Heart left ventricle (tissue), 13 donors: ENCODE measurements around the gene DNM3.

ENCODE experiments used
- POLR2A ChIP-seq, 2 donors: fragments of 450-650 bp; IDR thresholded peaks; one replicate each; pipeline ENCODE4 v1.6.1; 2017; ENCODE audit warnings: antibody characterized with exemption in 2 of 2, mild to moderate bottlenecking in 2 of 2, moderate library complexity in 2 of 2
- TF ChIP-seq, protein P1 (sequence below), 12 donors: fragments of 200-600 bp; sonication (generic) in 4 of 12; IDR thresholded peaks; one replicate each; pipeline versions ENCODE4 v1.5.0 to v1.8.0; 2018 to 2022; ENCODE audit warnings: antibody characterized with exemption in 12 of 12, mild to moderate bottlenecking in 5 of 12
- donor health status: ischemic (EF 13 %, LVEDD 7.1; RV severe dilation, severe dysfunction).
- donor health status: DM: no; HTN: yes; CAD: no.
- donor health status: DM: no; HTN: no; CAD: no.
- donor health status: ischemic (EF 25% LVEDD 6.9; RV normal size, moderate dysfunction).
- donor health status: ischemic (EF 25% LVEDD 5.7; RV mildly dilated, moderate dysfunction).
- donor health status: ischemic (EF 35%, LVEDD 5.7; RV mildly dilated, moderate dysfunction).
- donor health status: nonischemic (EF 11% LVEDD 7.7; RV severe dilation, severe dysfunction).
- donor health status: DM: yes; HTN: yes; CAD: no.
- donor health status: PGD.
- donor health status: ischemic (EF 29% LVEDD 5.4; RV normal size, mild dysfunction).
- donor health status: nonischemic (EF 23%, LVEDD 6.1; RV moderate dilation, normal function).

DNA sequence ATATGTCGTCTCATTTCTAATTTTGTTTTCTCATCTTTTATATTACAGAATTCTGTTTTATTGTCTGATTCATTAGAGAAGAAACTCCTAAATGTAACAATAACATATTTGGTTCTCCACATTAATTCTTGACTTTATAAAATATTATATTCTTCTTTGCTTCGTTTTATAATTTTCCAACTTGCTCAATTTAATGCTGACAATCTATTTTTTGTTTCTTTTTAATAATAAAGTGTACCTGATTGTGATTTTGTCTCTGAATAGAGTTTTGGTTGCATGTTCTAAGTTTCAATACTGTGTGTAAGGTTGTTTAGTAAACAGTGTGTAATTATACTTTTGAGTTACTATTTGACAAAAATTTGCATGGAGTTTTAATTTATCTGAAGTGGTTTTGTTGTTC is 448.1 kb downstream of the DNM3 start:
- TF ChIP-seq, protein P1, sequence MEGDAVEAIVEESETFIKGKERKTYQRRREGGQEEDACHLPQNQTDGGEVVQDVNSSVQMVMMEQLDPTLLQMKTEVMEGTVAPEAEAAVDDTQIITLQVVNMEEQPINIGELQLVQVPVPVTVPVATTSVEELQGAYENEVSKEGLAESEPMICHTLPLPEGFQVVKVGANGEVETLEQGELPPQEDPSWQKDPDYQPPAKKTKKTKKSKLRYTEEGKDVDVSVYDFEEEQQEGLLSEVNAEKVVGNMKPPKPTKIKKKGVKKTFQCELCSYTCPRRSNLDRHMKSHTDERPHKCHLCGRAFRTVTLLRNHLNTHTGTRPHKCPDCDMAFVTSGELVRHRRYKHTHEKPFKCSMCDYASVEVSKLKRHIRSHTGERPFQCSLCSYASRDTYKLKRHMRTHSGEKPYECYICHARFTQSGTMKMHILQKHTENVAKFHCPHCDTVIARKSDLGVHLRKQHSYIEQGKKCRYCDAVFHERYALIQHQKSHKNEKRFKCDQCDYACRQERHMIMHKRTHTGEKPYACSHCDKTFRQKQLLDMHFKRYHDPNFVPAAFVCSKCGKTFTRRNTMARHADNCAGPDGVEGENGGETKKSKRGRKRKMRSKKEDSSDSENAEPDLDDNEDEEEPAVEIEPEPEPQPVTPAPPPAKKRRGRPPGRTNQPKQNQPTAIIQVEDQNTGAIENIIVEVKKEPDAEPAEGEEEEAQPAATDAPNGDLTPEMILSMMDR (IDR thresholded peaks at IDR 0.05), result no peak
- TF ChIP-seq POLR2A (IDR thresholded peaks at IDR 0.05), result no peak
